ENCODE results near the gene SLC16A10. TPM values are rescaled to one million over a fixed set of nuclear protein-coding genes. Genes with fewer than 3 reads are reported as not detected.

Gene SLC16A10
- total and polyA plus RNA-seq, 2 of the 8 experiments (the other 6 are each of a cell fraction or from before 2014, with no cell fraction given), result 18.6 to 23.2 TPM

GRCh38 chr6:111221804-111222203 is 134.5 kb downstream of the SLC16A10 start:
- no peaks in the 10 kb centered on the region for H3K23me2 ChIP-seq (ENCODE audit: low read depth, low read length)
- no peak overlapping the region for H4K91ac ChIP-seq (replicated peaks; ENCODE audit: insufficient read length, low read length)
- no peak overlapping the region for H3K23ac ChIP-seq (ENCODE audit: insufficient read length)
- H2BK5ac ChIP-seq (ENCODE audit: low read depth, low read length), result no peak overlapping the region
- no peak overlapping the region for H2BK15ac ChIP-seq (ENCODE audit: low read length)
- no peak overlapping the region for H4K8ac ChIP-seq (ENCODE audit: extremely low read depth, insufficient read depth, low read length)
- H3K56ac ChIP-seq (replicated peaks; ENCODE audit: insufficient read length, low read depth, low read length), result no peak overlapping the region
- ChIA-PET CTCF (ENCODE audit: partially characterized antibody) (interaction anchor here (0.6 to 0.9 kb wide), 4 partner anchors 9 to 186 kb away, joined by 3 to 4 read pairs (median 3); no protein-coding TSS in a partner anchor), POLR2A (ENCODE audit: partially characterized antibody) (no interaction called here)
- H4K5ac ChIP-seq (ENCODE audit: insufficient read length, low read depth, low read length), result no peak overlapping the region
- H3K9me3 ChIP-seq (ENCODE audit: insufficient read depth in 2 of 2, low read depth in 1 of 2, low read length in 1 of 2), result no peaks in the 10 kb centered on the region
- H3K4me3 ChIP-seq (ENCODE audit: extremely low read depth in 1 of 4, insufficient read depth in 2 of 4, low read depth in 3 of 4, low read length in 4 of 4), result no peak overlapping the region
- H2BK12ac ChIP-seq (ENCODE audit: low read depth, low read length), result no peak overlapping the region
- no peak overlapping the region for H3K18ac ChIP-seq (ENCODE audit: extremely low read depth, low read length)
- no peak overlapping the region for H2BK120ac ChIP-seq (replicated peaks; ENCODE audit: low read depth, low read length)
- no peak overlapping the region for H3K4me2 ChIP-seq (ENCODE audit: insufficient read depth in 1 of 2, low read depth in 2 of 2, low read length in 2 of 2)
- no peak overlapping the region for H3K9ac ChIP-seq (replicated peaks in 1 of 4; ENCODE audit: extremely low read depth in 1 of 4, low read depth in 3 of 4, low read length in 3 of 4)
- H2BK20ac ChIP-seq (ENCODE audit: low read length), result no peak overlapping the region
- H3K36me3 ChIP-seq (ENCODE audit: control insufficient read depth in 2 of 4, insufficient read depth in 4 of 4, low read length in 3 of 4), result no peaks in the 10 kb centered on the region
- WGBS, 2 experiments (ENCODE audit: extremely low coverage in 1 of 2, insufficient coverage in 1 of 2, insufficient read length in 1 of 2, insufficient replicate concordance in 2 of 2, low coverage in 1 of 2, low lambda C conversion rate in 2 of 2, missing lambda C conversion rate in 1 of 2), result 88% methylated on average over 4 of the region's 4 CpGs; no CpG with 5 or more reads in 1 of the 2 experiments
- H2AFZ ChIP-seq (ENCODE audit: low read length), result no peak overlapping the region
- no peaks in the 10 kb centered on the region for H3K79me2 ChIP-seq (ENCODE audit: control insufficient read depth in 1 of 2, insufficient read depth in 2 of 2, low read length in 2 of 2)
- no peaks in the 10 kb centered on the region for H3K79me1 ChIP-seq (ENCODE audit: low read depth, low read length)
- no peak overlapping the region for H3K4ac ChIP-seq (replicated peaks; ENCODE audit: insufficient read length, low read depth, low read length)
- H4K20me1 ChIP-seq (replicated peaks in 1 of 2; ENCODE audit: control insufficient read depth in 1 of 2, insufficient read depth in 2 of 2, low read length in 2 of 2), result no peaks in the 10 kb centered on the region
- no peak overlapping the region for H3K14ac ChIP-seq (ENCODE audit: insufficient read length)
- H3K4me1 ChIP-seq (replicated peaks in 1 of 4; ENCODE audit: control insufficient read depth in 3 of 4, insufficient read depth in 4 of 4, low read length in 3 of 4), result no peaks in the 10 kb centered on the region; a peak in 1 of 7 replicates
- FAIRE-seq, result no peak
- H2AK5ac ChIP-seq (ENCODE audit: low read depth, low read length), result no peak overlapping the region
- no peak for DNase-seq (ENCODE audit: low read depth in 1 of 2, low spot score in 2 of 2)
- no peak overlapping the region for H3K27ac ChIP-seq (ENCODE audit: low read depth, low read length)
- H3K27me3 ChIP-seq (replicated peaks in 1 of 4; ENCODE audit: control insufficient read depth in 3 of 4, extremely low read depth in 1 of 4, insufficient read depth in 3 of 4, low read length in 3 of 4), result no peaks in the 10 kb centered on the region
- no peak for TF ChIP-seq RBBP5 (IDR thresholded peaks at IDR 0.05; ENCODE audit: borderline replicate concordance, low read depth, low read length)
- TF ChIP-seq SIRT6 (IDR thresholded peaks at IDR 0.05; ENCODE audit: low read length), result no peak
- TF ChIP-seq TAF1 (IDR thresholded peaks at IDR 0.05; ENCODE audit: low read depth, low read length), result no peak
- no peak for TF ChIP-seq ATF2 (IDR thresholded peaks at IDR 0.05; ENCODE audit: low read length)
- TF ChIP-seq PHF8 (conservative IDR thresholded peaks at IDR 0.05; ENCODE audit: low read depth, low read length), result no peak
- no peak for TF ChIP-seq JUND (IDR thresholded peaks at IDR 0.05; ENCODE audit: low read length)
- no peak for TF ChIP-seq USF2 (IDR thresholded peaks at IDR 0.05; ENCODE audit: low read length)
- TF ChIP-seq ATF3 (IDR thresholded peaks at IDR 0.05; ENCODE audit: insufficient read depth, low read depth, low read length), result no peak
- no peak for TF ChIP-seq SRF (IDR thresholded peaks at IDR 0.05; ENCODE audit: low read depth, low read length)
- no peak for TF ChIP-seq ASH2L (IDR thresholded peaks at IDR 0.05; ENCODE audit: low read length)
- no peak for TF ChIP-seq CTBP2 (IDR thresholded peaks at IDR 0.05; ENCODE audit: borderline replicate concordance, insufficient read depth, insufficient read length, low read length)
